Activated B cell treated with CpG ODN at 0.5 μM for 24 hours (primary cell): Measurements from ENCODE around the gene LTB4R. TPM values are rescaled to one million over a fixed set of nuclear protein-coding genes. Genes with fewer than 3 reads are reported as not detected.

ENCODE experiments used
- ATAC-seq: fragments of 200-7000 bp; cut with Tn5 transposase; one replicate; pipeline ENCODE4 v1.10.0; 2021; ENCODE audit warnings: low read depth, mild to moderate bottlenecking, moderate library complexity
- CTCF ChIA-PET: fragments of 350-600 bp; sonication (Branson Sonifier 250); formaldehyde crosslinking; loops from one replicate; lab custom pipeline; 2021; ENCODE audit warnings: antibody characterized with exemption; lab: Charles Lee
- POLR2A ChIA-PET: fragments of 350-600 bp; sonication (Branson Sonifier 250); formaldehyde crosslinking; loops from one replicate; lab custom pipeline; 2021; ENCODE audit warnings: antibody characterized with exemption; lab: Charles Lee
- DNase-seq: peaks from one replicate; pipeline ENCODE4 v3.0.0; 2022
- H3K27ac Mint-ChIP-seq: one replicate; pipeline ENCODE4 v1.8.0; 2020; ENCODE audit warnings: mixed read lengths
- H3K27me3 Mint-ChIP-seq: one replicate; pipeline ENCODE4 v1.8.0; 2021; ENCODE audit warnings: mixed read lengths
- H3K36me3 Mint-ChIP-seq: one replicate; pipeline ENCODE4 v1.8.0; 2021; ENCODE audit warnings: low read depth, mixed read lengths
- H3K4me1 Mint-ChIP-seq: one replicate; pipeline ENCODE4 v1.8.0; 2021; ENCODE audit warnings: mixed read lengths
- H3K4me3 Mint-ChIP-seq: one replicate; pipeline ENCODE4 v1.8.0; 2020; ENCODE audit warnings: mild to moderate bottlenecking, mixed read lengths
- H3K9me3 Mint-ChIP-seq: one replicate; pipeline ENCODE4 v1.8.0; 2020; ENCODE audit warnings: mixed read lengths
- CTCF ChIP-seq: fragments of 200-600 bp; IDR thresholded peaks from one replicate; pipeline ENCODE4 v1.8.0; 2022; ENCODE audit warnings: antibody characterized with exemption, mild to moderate bottlenecking
- intact Hi-C: fragments of 100-400 bp; cut with micrococcal nuclease; formaldehyde crosslinking; loops from one replicate; pipeline ENCODE4 v1.15.1; 2024
- total RNA-seq: library from RNA; stranded (reverse); gene quantifications from 2 replicates; pipeline ENCODE4 v1.2.3, GENCODE V29; 2022

The LTB4R gene
- total RNA-seq, 1 donor from 2014 or later = 8.2 TPM

GRCh38 chr14:24343795-24344660 lies 32.7 kb downstream of the LTB4R start:
- CTCF ChIA-PET = interaction anchor here (4.9 kb wide), 1 partner anchor 10 kb away, joined by 22 read pairs; the partner anchor contains the start of gene ADCY4
- POLR2A ChIA-PET = no interaction called here

GRCh38 chr14:24347134-24347533 lies 35.8 kb downstream of the LTB4R start:
- ChIA-PET POLR2A (interaction anchor here (1.8 kb wide), 1 partner anchor 84 kb away, joined by 4 read pairs; no protein-coding TSS in a partner anchor), CTCF (interaction anchor here (1.9 to 4.9 kb wide), 2 partner anchors 13 to 84 kb away, joined by 4 to 22 read pairs; partner anchors contain the start of gene ADCY4)
- intact Hi-C loops = no loop called here
- DNase-seq = no peak
- TF ChIP-seq CTCF = no peak
- Mint-ChIP-seq H3K4me3 (no peak overlapping the region), H3K36me3 (no peaks in the 10 kb centered on the region), H3K4me1 (no peaks in the 10 kb centered on the region), H3K27ac (no peak overlapping the region), H3K27me3 (peaks cover 36% of the 10 kb centered on the region), H3K9me3 (no peaks in the 10 kb centered on the region)
- no peak for ATAC-seq

More at GRCh38 chr14:24343795-24344660, 32.7 kb downstream of the LTB4R start:
- no peak overlapping the region for H3K4me3 Mint-ChIP-seq
- peaks cover 20% of the 10 kb centered on the region for H3K27me3 Mint-ChIP-seq
- ATAC-seq = no peak
- intact Hi-C loops = no loop called here
- peaks cover 3% of the 10 kb centered on the region for H3K36me3 Mint-ChIP-seq
- peaks cover 8% of the 10 kb centered on the region for H3K4me1 Mint-ChIP-seq
- H3K27ac Mint-ChIP-seq = no peak overlapping the region
- DNase-seq = no peak
- no peaks in the 10 kb centered on the region for H3K9me3 Mint-ChIP-seq
- no peak for TF ChIP-seq CTCF

DNA sequence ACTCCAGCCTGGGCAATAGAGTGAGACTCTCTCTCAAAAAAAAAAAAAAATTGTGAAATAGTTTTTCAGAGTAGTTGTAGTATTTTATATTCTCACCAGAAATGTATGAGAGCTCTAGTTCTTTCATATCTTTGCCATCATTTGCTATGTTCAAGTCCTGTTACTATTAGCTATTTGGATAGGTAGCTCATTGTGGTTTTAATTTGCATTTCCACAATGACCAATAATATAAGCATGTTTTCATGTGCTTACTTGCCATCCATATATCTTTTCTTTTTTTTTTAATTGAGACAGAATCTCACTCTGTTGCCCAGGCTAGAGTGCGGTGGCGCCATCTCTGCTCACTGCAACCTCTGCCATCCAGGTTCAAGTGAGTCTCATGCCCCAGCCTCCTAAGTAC lies 36.9 kb downstream of the LTB4R start:
- no peak for TF ChIP-seq CTCF
- intact Hi-C loops = no loop called here
- no peak for DNase-seq
- POLR2A ChIA-PET = interaction anchor here (0.6 to 1.8 kb wide), 2 partner anchors 83 to 367 kb away, joined by 4 read pairs; no protein-coding TSS in a partner anchor
- CTCF ChIA-PET = interaction anchor here (0.6 to 4.9 kb wide), 2 partner anchors 14 to 105 kb away, joined by 4 to 22 read pairs; partner anchors contain the start of gene ADCY4
- Mint-ChIP-seq H3K9me3 (no peaks in the 10 kb centered on the region), H3K27ac (no peak overlapping the region), H3K4me3 (no peak overlapping the region), H3K4me1 (no peaks in the 10 kb centered on the region), H3K36me3 (no peaks in the 10 kb centered on the region), H3K27me3 (peaks cover 41% of the 10 kb centered on the region)
- ATAC-seq = no peak

- DNase-seq = no peak
- Mint-ChIP-seq H3K36me3 (no peaks in the 10 kb centered on the region), H3K27me3 (peaks cover 43% of the 10 kb centered on the region), H3K9me3 (no peaks in the 10 kb centered on the region), H3K4me3 (no peak overlapping the region), H3K4me1 (no peaks in the 10 kb centered on the region), H3K27ac (no peak overlapping the region)
- ChIA-PET POLR2A (no interaction called here), CTCF (interaction anchor here (0.6 to 1.1 kb wide), 3 partner anchors 16 to 88 kb away, joined by 3 to 4 read pairs (median 3); no protein-coding TSS in a partner anchor)
- ATAC-seq = no peak
- intact Hi-C loops = no loop called here
- TF ChIP-seq CTCF = no peak
Observed at GRCh38 chr14:24349742-24350141, 38.4 kb downstream of the LTB4R start.

DNA sequence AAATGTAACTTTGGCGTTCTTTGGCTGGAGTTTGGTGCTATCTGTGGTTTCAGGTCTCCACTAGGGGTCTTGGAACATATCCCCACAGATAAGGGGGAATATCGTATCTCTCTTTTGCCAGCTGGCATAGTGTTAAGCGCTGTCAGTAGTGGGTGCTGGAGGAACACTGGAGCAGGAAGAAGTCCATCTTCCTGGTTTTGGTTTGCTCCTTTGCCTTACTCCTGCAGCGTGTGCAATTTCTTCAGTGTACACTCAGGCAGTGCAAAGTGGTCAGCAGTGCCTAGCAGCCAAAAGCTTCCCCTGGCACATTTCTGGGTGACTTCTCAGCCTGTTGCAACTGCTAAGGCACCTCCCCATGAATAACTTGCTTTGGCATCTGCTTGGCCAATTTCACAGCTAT lies 40.2 kb downstream of the LTB4R start:
- Mint-ChIP-seq H3K9me3 (no peaks in the 10 kb centered on the region), H3K36me3 (no peaks in the 10 kb centered on the region), H3K27ac (no peak overlapping the region), H3K4me3 (no peak overlapping the region), H3K27me3 (peaks cover 38% of the 10 kb centered on the region), H3K4me1 (no peaks in the 10 kb centered on the region)
- intact Hi-C loops = no loop called here
- no peak for DNase-seq
- no peak for ATAC-seq
- no peak for TF ChIP-seq CTCF
- ChIA-PET CTCF (interaction anchor here (1.1 to 1.9 kb wide), 2 partner anchors 14 to 80 kb away, joined by 3 to 6 read pairs; no protein-coding TSS in a partner anchor), POLR2A (no interaction called here)
